IMR-90 (cell line): ENCODE measurements around the gene MNS1. TPM values are rescaled to one million over a fixed set of nuclear protein-coding genes. Genes with fewer than 3 reads are reported as not detected.

ENCODE experiments used
- ATAC-seq: fragments of 200-7000 bp; cut with Tn5 transposase; 2 replicates; pipeline ENCODE4 v1.9.1; 2020; ENCODE audit warnings: low read depth, mild to moderate bottlenecking, moderate library complexity
- BruUV-seq: library from RNA; stranded (reverse); fragments of 400-500 nt; replicated peaks from 2 replicates; lab custom pipeline; 2021; lab: Mats Ljungman, UMichigan
- CTCF ChIA-PET: fragments of 300-600 bp; formaldehyde crosslinking; extraction: SDS; loops from one replicate; lab custom pipeline; 2021; ENCODE audit warnings: antibody characterized with exemption; lab: Yijun Ruan, JAX
- POLR2A ChIA-PET: fragments of 300-600 bp; sonication (Branson Sonifier 250); formaldehyde crosslinking; loops from one replicate; lab custom pipeline; 2022; ENCODE audit warnings: antibody characterized with exemption; ENCODE audit not compliant: unreplicated experiment; lab: Charles Lee
- DNase-seq: peaks from one replicate; pipeline ENCODE4 v3.0.0; 2013
- H2AFZ ChIP-seq: replicated peaks from 2 replicates; pipeline ENCODE3; 2013; ENCODE audit warnings: low read length, mild to moderate bottlenecking; ENCODE audit not compliant: poor library complexity
- H2AK5ac ChIP-seq: 2 replicates; pipeline ENCODE4 v1.6.1; 2013; ENCODE audit warnings: low read depth, low read length, inconsistent platforms
- H2AK9ac ChIP-seq: replicated peaks from 2 replicates; pipeline ENCODE3; 2013; ENCODE audit warnings: mild to moderate bottlenecking, low read depth, low read length, moderate library complexity; ENCODE audit not compliant: poor library complexity
- H2BK120ac ChIP-seq: 2 replicates; pipeline ENCODE4 v1.6.1; 2013; ENCODE audit warnings: low read depth, low read length, inconsistent platforms
- H2BK15ac ChIP-seq: 3 replicates; pipeline ENCODE4 v1.6.1; 2013; ENCODE audit warnings: low read depth, low read length, inconsistent platforms
- H2BK20ac ChIP-seq: 2 replicates; pipeline ENCODE4 v1.6.1; 2013; ENCODE audit warnings: low read depth, mild to moderate bottlenecking, inconsistent platforms, low read length, moderate library complexity
- H2BK5ac ChIP-seq: 2 replicates; pipeline ENCODE4 v1.6.1; 2013; ENCODE audit warnings: mild to moderate bottlenecking, low read depth, low read length, inconsistent platforms; ENCODE audit not compliant: poor library complexity, severe bottlenecking
- H3K14ac ChIP-seq: replicated peaks from 2 replicates; pipeline ENCODE4 v1.6.1; 2013; ENCODE audit warnings: low read depth, low read length, inconsistent platforms
- H3K18ac ChIP-seq: 2 replicates; pipeline ENCODE4 v1.6.1; 2013; ENCODE audit warnings: low read depth, low read length, control low read depth
- H3K23ac ChIP-seq: 2 replicates; pipeline ENCODE4 v1.6.1; 2013; ENCODE audit warnings: low read depth, low read length, inconsistent platforms
- H3K27ac ChIP-seq: 2 replicates; pipeline ENCODE4 v1.5.1; 2013; ENCODE audit warnings: mild to moderate bottlenecking, control low read depth, low read length; ENCODE audit not compliant: insufficient read depth
- H3K27me3 ChIP-seq: 2 replicates; pipeline ENCODE4 v1.6.1; 2013; ENCODE audit warnings: low read length; ENCODE audit not compliant: control insufficient read depth, insufficient read depth
- H3K36me3 ChIP-seq: 2 replicates; pipeline ENCODE4 v1.6.1; 2013; ENCODE audit warnings: low read length, mixed read lengths; ENCODE audit not compliant: control insufficient read depth, insufficient read depth
- H3K4ac ChIP-seq: 2 replicates; pipeline ENCODE4 v1.6.1; 2013; ENCODE audit warnings: low read depth, low read length, inconsistent platforms
- H3K4me1 ChIP-seq: 2 replicates; pipeline ENCODE4 v1.6.1; 2013; ENCODE audit warnings: low read length, mixed read lengths; ENCODE audit not compliant: control insufficient read depth, insufficient read depth
- H3K4me2 ChIP-seq: 2 replicates; pipeline ENCODE4 v1.6.1; 2013; ENCODE audit warnings: low read depth, mild to moderate bottlenecking, control low read depth, low read length, moderate library complexity
- H3K4me3 ChIP-seq: 2 replicates; pipeline ENCODE4 v1.5.1; 2013; ENCODE audit warnings: low read depth, mild to moderate bottlenecking, control low read depth, low read length, moderate library complexity; ENCODE audit not compliant: insufficient read depth
- H3K56ac ChIP-seq: 2 replicates; pipeline ENCODE4 v1.6.1; 2013; ENCODE audit warnings: low read length, inconsistent platforms; ENCODE audit not compliant: insufficient read depth; ENCODE audit errors: extremely low read depth
- H3K79me1 ChIP-seq, 2 experiments: 2 replicates each; pipeline ENCODE4 v1.6.1; 2013; ENCODE audit warnings: low read length in 2 of 2, inconsistent platforms in 1 of 2, low read depth in 1 of 2
- H3K9ac ChIP-seq: 2 replicates; pipeline ENCODE4 v1.6.1; 2013; ENCODE audit warnings: low read depth, low read length, control low read depth
- H3K9me1 ChIP-seq: 2 replicates; pipeline ENCODE4 v1.6.1; 2013; ENCODE audit warnings: low read length, inconsistent platforms; ENCODE audit not compliant: insufficient read depth
- H3K9me3 ChIP-seq: 2 replicates; pipeline ENCODE4 v1.6.1; 2013; ENCODE audit warnings: low read length; ENCODE audit not compliant: control insufficient read depth, insufficient read depth
- H4K20me1 ChIP-seq: 2 replicates; pipeline ENCODE4 v1.6.1; 2013; ENCODE audit warnings: low read length, inconsistent platforms; ENCODE audit not compliant: insufficient read depth
- H4K5ac ChIP-seq: 2 replicates; pipeline ENCODE4 v1.6.1; 2013; ENCODE audit warnings: mild to moderate bottlenecking, low read depth, low read length, control low read depth
- H4K8ac ChIP-seq, 2 experiments: 2 replicates each; pipeline ENCODE4 v1.6.1; 2013; ENCODE audit warnings: low read depth in 2 of 2, low read length in 2 of 2, control low read depth in 1 of 2, inconsistent platforms in 1 of 2
- H4K91ac ChIP-seq: 2 replicates; pipeline ENCODE4 v1.6.1; 2013; ENCODE audit warnings: low read depth, low read length, inconsistent platforms; ENCODE audit not compliant: insufficient read depth
- CEBPB ChIP-seq: IDR thresholded peaks from 2 replicates; pipeline ENCODE4 v1.6.1; 2012; ENCODE audit warnings: low read depth, low read length, improper control_type of control experiment
- CHD1 ChIP-seq: IDR thresholded peaks from 2 replicates; pipeline ENCODE4 v1.6.1; 2012; ENCODE audit warnings: low read depth, low read length, improper control_type of control experiment
- CTCF ChIP-seq: conservative IDR thresholded peaks from 2 replicates; pipeline ENCODE4 v1.5.1; 2012; ENCODE audit warnings: mild to moderate bottlenecking, low read depth, low read length, improper control_type of control experiment
- MAZ ChIP-seq: IDR thresholded peaks from 2 replicates; pipeline ENCODE4 v1.6.1; 2012; ENCODE audit warnings: low read depth, mild to moderate bottlenecking, low read length, improper control_type of control experiment, moderate library complexity, borderline replicate concordance
- MXI1 ChIP-seq: IDR thresholded peaks from 2 replicates; pipeline ENCODE4 v1.6.1; 2012; ENCODE audit warnings: low read depth, mild to moderate bottlenecking, low read length, moderate library complexity, borderline replicate concordance
- SMC3 ChIP-seq: fragments of 150-350 bp; IDR thresholded peaks from 2 replicates; pipeline ENCODE4 v1.6.1; 2016; ENCODE audit warnings: low read depth, mild to moderate bottlenecking, antibody characterized with exemption, low read length, moderate library complexity
- WGBS, 2 experiments: methylation state at CpG; one replicate each; pipeline versions ENCODE4 v1.1.5 to v1.1.7; 2013; ENCODE audit warnings: missing lambda C conversion rate in 2 of 2; ENCODE audit not compliant: insufficient read length in 1 of 2; ENCODE audit errors: extremely low coverage in 2 of 2; 5-methylcytosine and 5-hydroxymethylcytosine counted together
- dilution Hi-C: fragments of 300-500 bp; cut with HindIII; formaldehyde crosslinking; loops from one replicate; pipeline ENCODE4 v1.14.3; 2018; ENCODE audit warnings: low sequenced_read_pairs; ENCODE audit not compliant: unreplicated experiment
- in situ Hi-C: fragments of 300-500 bp; cut with MboI; formaldehyde crosslinking; loops from 3 replicates; pipeline ENCODE4 v1.14.3; 2019; ENCODE audit warnings: low sequenced_read_pairs, inconsistent platforms, mixed read lengths
- intact Hi-C: fragments of 100-400 bp; cut with micrococcal nuclease; formaldehyde crosslinking; loops from 2 replicates; pipeline ENCODE4 v1.10.0; 2022
- polyA plus RNA-seq, 3 experiments: library from polyadenylated mRNA; depleted of rRNA; stranded (reverse); fragments of >200 nt; gene quantifications; 2 replicates each; pipeline ENCODE4 v1.2.3, GENCODE V29; 2012; ENCODE audit warnings: low replicate concordance in 1 of 3
- total RNA-seq: library from RNA; depleted of rRNA; stranded (reverse); fragments of >200 nt; gene quantifications from 2 replicates; pipeline ENCODE4 v1.2.3, GENCODE V29; 2012

Gene MNS1
- total and polyA plus RNA-seq, 2 of the 4 experiments (the other 2 are of a cell fraction), result 0.36 to 0.84 TPM

GRCh38 chr15:56495053-56495452 lies 30.1 kb upstream of the MNS1 start:
- no peaks in the 10 kb centered on the region for H3K79me1 ChIP-seq
- ChIA-PET CTCF (no interaction called here), POLR2A (no interaction called here)
- H3K4me1 ChIP-seq, result no peaks in the 10 kb centered on the region
- no peak overlapping the region for H3K4ac ChIP-seq
- H3K9ac ChIP-seq, result no peak overlapping the region
- no peak overlapping the region for H2BK15ac ChIP-seq
- TF ChIP-seq SMC3 (no peak), CHD1 (no peak), MAZ (no peak), MXI1 (no peak), CTCF (no peak), CEBPB (no peak)
- dilution Hi-C loops, result loop anchor here (25.0 kb wide), 2 partner anchors 642 to 767 kb away; no protein-coding TSS in a partner anchor
- ATAC-seq (no peak), DNase-seq (no peak)
- no peak overlapping the region for H3K4me3 ChIP-seq
- no peaks in the 10 kb centered on the region for H3K9me1 ChIP-seq
- H3K27me3 ChIP-seq, result peaks cover 27% of the 10 kb centered on the region
- H3K4me2 ChIP-seq, result no peak overlapping the region
- 46% methylated on average over 2 of the region's 3 CpGs; no CpG with 5 or more reads in 1 of the 2 experiments for WGBS, 2 experiments
- no peaks in the 10 kb centered on the region for H3K9me3 ChIP-seq
- no peaks in the 10 kb centered on the region for H3K36me3 ChIP-seq
- H2BK120ac ChIP-seq, result no peak overlapping the region
- no peak overlapping the region for H3K27ac ChIP-seq
- H4K5ac ChIP-seq, result no peak overlapping the region
- no peak overlapping the region for H3K14ac ChIP-seq
- BruUV-seq, result no TSS peak
- no peak overlapping the region for H2AK5ac ChIP-seq
- H2BK5ac ChIP-seq, result no peak overlapping the region
- H2BK20ac ChIP-seq, result no peak overlapping the region
- no peak overlapping the region for H4K91ac ChIP-seq
- intact Hi-C loops, result loop anchor here (5.0 kb wide), 3 partner anchors 147 to 507 kb away; no protein-coding TSS in a partner anchor
- no peaks in the 10 kb centered on the region for H4K20me1 ChIP-seq
- H3K56ac ChIP-seq, result no peak overlapping the region
- no peak overlapping the region for H2AFZ ChIP-seq
- in situ Hi-C loops, result loop anchor here (10.0 kb wide), 4 partner anchors 640 to 1030 kb away; no protein-coding TSS in a partner anchor
- no peak overlapping the region for H3K18ac ChIP-seq
- H2AK9ac ChIP-seq, result no peak overlapping the region
- H4K8ac ChIP-seq, result no peak overlapping the region
- no peak overlapping the region; the same call in 1 of the 2 replicates for H3K23ac ChIP-seq
